Nephron (organoid): ENCODE measurements around the gene ZNF566.
"Not testable (repeated sequence)": the region's sequence is repeated elsewhere in the genome, so short reads cannot be mapped to it uniquely, and the experiment has no call there.

Source experiments
- H3K27ac Mint-ChIP-seq, 3 experiments: 2 replicates each; pipeline ENCODE4 v1.8.0; 2020; ENCODE audit warnings: mixed read lengths in 3 of 3, mild to moderate bottlenecking in 2 of 3, moderate library complexity in 1 of 3
- H3K27me3 Mint-ChIP-seq: 2 replicates; pipeline ENCODE4 v1.8.0; 2021; ENCODE audit warnings: low read depth, mild to moderate bottlenecking, moderate library complexity, mixed read lengths
- H3K36me3 Mint-ChIP-seq: 2 replicates; pipeline ENCODE4 v1.8.0; 2020; ENCODE audit warnings: low read depth, mixed read lengths
- H3K4me1 Mint-ChIP-seq: 2 replicates; pipeline ENCODE4 v1.8.0; 2020; ENCODE audit warnings: mixed read lengths
- H3K4me3 Mint-ChIP-seq, 3 experiments: 2 replicates each; pipeline ENCODE4 v1.8.0; 2020; ENCODE audit warnings: mild to moderate bottlenecking in 3 of 3, mixed read lengths in 3 of 3, moderate library complexity in 2 of 3
- H3K9me3 Mint-ChIP-seq: 2 replicates; pipeline ENCODE4 v1.8.0; 2020; ENCODE audit warnings: mixed read lengths
- CTCF ChIP-seq, 3 experiments: fragments of 200-600 bp; sonication (generic); IDR thresholded peaks; one replicate each; pipeline ENCODE4 v1.5.0; 2021; ENCODE audit warnings: antibody characterized with exemption in 3 of 3; ENCODE audit not compliant: unreplicated experiment in 3 of 3

Gene ZNF566

DNA sequence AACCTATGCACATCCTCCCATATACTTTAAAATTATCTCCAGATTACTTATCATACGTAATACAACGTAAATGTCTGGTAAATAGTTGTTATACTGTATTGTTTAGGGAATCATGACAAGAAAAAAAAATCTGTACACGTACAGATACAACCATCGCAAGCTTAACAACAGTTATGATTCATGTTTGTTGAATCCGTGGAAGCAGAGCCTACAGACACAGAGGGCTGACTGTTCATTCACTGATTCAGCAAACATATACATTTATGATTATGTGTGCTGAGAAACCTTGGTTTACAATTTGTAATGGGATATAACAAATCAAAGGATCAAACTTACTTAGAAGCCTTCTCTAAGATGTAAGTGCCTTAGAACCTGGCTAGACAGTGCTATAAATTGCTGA, 37.2 kb upstream of the ZNF566 start:
- H3K36me3 Mint-ChIP-seq = peaks cover 87% of the 10 kb centered on the region
- H3K9me3 Mint-ChIP-seq = peaks cover 59% of the 10 kb centered on the region
- no peaks in the 10 kb centered on the region for H3K27me3 Mint-ChIP-seq
- no peak for TF ChIP-seq CTCF (IDR thresholded peaks at IDR 0.05; ENCODE audit: unreplicated experiment in 3 of 3)
- H3K4me1 Mint-ChIP-seq = peaks cover 14% of the 10 kb centered on the region
- H3K27ac Mint-ChIP-seq = peak overlapping the region; percentile 90 to 99 (median 95)
- peak overlapping the region; percentile 98 to 99 (median 98) for H3K4me3 Mint-ChIP-seq

DNA sequence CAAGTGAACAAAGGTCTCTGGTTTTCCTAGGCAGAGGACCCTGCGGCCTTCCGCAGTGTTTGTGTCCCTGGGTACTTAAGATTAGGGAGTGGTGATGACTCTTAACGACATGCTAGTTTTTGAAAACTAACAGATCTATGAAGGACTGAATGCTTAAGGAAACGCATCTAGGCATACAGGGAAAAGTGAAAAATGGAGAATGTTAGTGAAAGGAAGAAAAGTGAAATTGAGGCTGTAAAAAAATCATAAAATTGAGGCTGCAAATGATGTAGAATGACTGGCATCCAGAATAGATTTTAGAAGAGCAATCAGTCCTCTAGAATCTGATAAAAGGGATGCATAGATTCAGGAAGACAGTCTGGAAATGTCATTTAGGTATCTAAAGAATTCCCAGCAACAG, 35.3 kb upstream of the ZNF566 start:
- Mint-ChIP-seq H3K4me1 (peaks cover 14% of the 10 kb centered on the region), H3K27me3 (no peaks in the 10 kb centered on the region), H3K4me3 (peak overlapping the region in 2 of 3 experiments; percentile 50 to 66), H3K27ac (no peak overlapping the region), H3K9me3 (peaks cover 67% of the 10 kb centered on the region), H3K36me3 (peaks cover 92% of the 10 kb centered on the region)
- TF ChIP-seq CTCF (IDR thresholded peaks at IDR 0.05; ENCODE audit: unreplicated experiment in 3 of 3) = no peak

GRCh38 chr19:36514012-36514612, 24.8 kb upstream of the ZNF566 start:
- H3K4me1 Mint-ChIP-seq = no peaks in the 10 kb centered on the region
- H3K4me3 Mint-ChIP-seq = no peak overlapping the region
- TF ChIP-seq CTCF (IDR thresholded peaks at IDR 0.05; ENCODE audit: unreplicated experiment in 3 of 3) = no peak
- peaks cover 96% of the 10 kb centered on the region for H3K36me3 Mint-ChIP-seq
- H3K9me3 Mint-ChIP-seq = peaks cover 82% of the 10 kb centered on the region
- no peaks in the 10 kb centered on the region for H3K27me3 Mint-ChIP-seq
- H3K27ac Mint-ChIP-seq = no peak overlapping the region

DNA sequence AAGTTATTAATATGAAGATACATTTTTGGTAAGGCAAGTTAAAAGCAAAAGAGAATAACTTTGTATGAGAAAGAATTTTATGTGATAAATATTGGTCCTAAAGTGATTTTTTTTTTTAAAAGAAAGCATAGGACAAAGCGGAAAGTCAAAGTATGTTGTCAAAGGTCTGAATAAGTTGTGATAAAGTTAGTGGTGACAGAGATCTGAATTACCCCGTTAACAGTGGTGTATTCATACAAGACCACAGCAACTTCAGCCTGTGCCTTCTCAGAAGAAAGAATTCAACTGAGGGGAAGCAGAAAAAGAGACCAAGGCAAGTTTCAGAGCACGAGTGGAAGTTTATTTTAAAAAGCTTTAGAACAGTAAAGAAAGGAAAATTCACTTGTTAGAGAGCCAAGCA, 19.0 kb upstream of the ZNF566 start:
- peaks cover 61% of the 10 kb centered on the region for H3K9me3 Mint-ChIP-seq
- peaks cover 59% of the 10 kb centered on the region for H3K36me3 Mint-ChIP-seq
- no peak overlapping the region for H3K4me3 Mint-ChIP-seq

DNA sequence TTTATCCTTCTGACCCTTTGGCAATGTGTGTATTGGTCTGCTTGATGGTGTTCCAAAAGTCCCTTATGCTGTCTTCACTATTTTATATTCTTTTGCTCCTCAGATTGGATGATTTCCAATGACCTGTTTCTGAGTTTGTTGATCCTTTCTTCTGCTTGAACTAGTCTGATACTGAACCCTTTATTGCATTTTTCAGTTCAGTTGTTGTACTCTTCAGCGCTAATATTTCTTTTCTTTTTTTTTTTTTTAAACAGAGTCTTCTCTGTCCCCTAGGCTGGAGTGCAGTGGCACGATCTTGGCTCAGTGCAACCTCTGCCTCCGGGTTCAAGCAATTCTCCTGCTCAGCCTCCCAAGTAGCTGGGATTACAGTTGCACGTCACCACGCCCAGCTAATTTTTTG, 12.6 kb upstream of the ZNF566 start:
- Mint-ChIP-seq H3K27me3 (peaks cover 4% of the 10 kb centered on the region), H3K36me3 (peaks cover 28% of the 10 kb centered on the region), H3K4me1 (no peaks in the 10 kb centered on the region), H3K9me3 (peaks cover 57% of the 10 kb centered on the region), H3K4me3 (no peak overlapping the region), H3K27ac (no peak overlapping the region)
- no peak for TF ChIP-seq CTCF (IDR thresholded peaks at IDR 0.05; ENCODE audit: unreplicated experiment in 3 of 3)

More for the DNA sequence above, 19.0 kb upstream of the ZNF566 start:
- H3K27ac Mint-ChIP-seq = no peak overlapping the region
- no peaks in the 10 kb centered on the region for H3K27me3 Mint-ChIP-seq
- no peak for TF ChIP-seq CTCF (IDR thresholded peaks at IDR 0.05; ENCODE audit: unreplicated experiment in 3 of 3)
- no peaks in the 10 kb centered on the region for H3K4me1 Mint-ChIP-seq

GRCh38 chr19:36497001-36497400, 7.6 kb upstream of the ZNF566 start:
- no peak for TF ChIP-seq CTCF (IDR thresholded peaks at IDR 0.05; ENCODE audit: unreplicated experiment in 3 of 3)
- Mint-ChIP-seq H3K36me3 (peaks cover 17% of the 10 kb centered on the region), H3K27me3 (peaks cover 4% of the 10 kb centered on the region), H3K9me3 (peaks cover 54% of the 10 kb centered on the region), H3K4me3 (no peak overlapping the region), H3K27ac (no peak overlapping the region), H3K4me1 (no peaks in the 10 kb centered on the region)

DNA sequence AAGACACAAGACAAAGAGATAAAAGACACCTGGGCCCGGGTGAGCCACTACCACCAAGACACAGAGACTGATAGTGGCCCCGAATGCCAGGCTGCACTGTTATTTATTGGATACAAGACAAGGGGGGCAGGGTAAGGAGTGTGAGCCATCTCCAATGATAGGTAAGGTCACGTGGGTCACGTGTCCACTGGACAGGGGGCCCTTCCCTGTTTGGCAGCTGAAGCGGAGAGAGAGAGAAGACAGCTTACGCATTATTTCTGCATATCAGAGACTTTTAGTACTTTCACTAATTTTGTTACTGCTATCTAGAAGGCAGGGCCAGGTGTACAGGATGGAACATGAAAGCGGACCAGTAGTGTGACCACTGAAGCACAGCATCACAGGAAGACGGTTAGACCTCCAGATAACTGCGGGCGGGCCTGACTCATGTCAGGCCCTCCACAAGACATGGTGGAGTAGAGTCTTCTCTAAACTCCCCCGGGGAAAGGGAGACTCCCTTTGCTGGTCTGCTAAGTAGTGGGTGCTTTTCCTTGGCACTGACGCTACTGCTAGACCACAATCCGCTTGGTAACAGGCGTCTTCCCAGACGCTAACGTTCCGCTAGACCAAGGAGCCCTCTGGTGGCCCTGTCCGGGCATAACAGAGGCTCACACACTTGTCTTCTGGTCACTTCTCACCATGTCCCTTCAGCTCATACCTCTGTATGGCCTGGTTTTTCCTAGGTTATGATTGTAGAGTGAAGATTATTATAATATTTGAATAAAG, 3.5 kb upstream of the ZNF566 start:
- H3K4me3 Mint-ChIP-seq, H3K27me3 Mint-ChIP-seq, H3K27ac Mint-ChIP-seq: not testable (repeated sequence)
- Mint-ChIP-seq H3K4me1 (peaks cover 19% of the 10 kb centered on the region), H3K36me3 (peaks cover 34% of the 10 kb centered on the region), H3K9me3 (peaks cover 53% of the 10 kb centered on the region)

GRCh38 chr19:36490846-36491245, 1.5 kb upstream of the ZNF566 start:
- H3K4me3 Mint-ChIP-seq = peak overlapping the region in 1 of 3 experiments; percentile 17
- not testable (repeated sequence) for H3K27ac Mint-ChIP-seq, H3K27me3 Mint-ChIP-seq
- peaks cover 50% of the 10 kb centered on the region for H3K9me3 Mint-ChIP-seq
- H3K4me1 Mint-ChIP-seq = peaks cover 19% of the 10 kb centered on the region
- H3K36me3 Mint-ChIP-seq = peaks cover 52% of the 10 kb centered on the region
